Adipose tissue (tissue), 3 donors: Measurements from ENCODE around the gene KIAA1328. TPM values are rescaled to one million over a fixed set of nuclear protein-coding genes. Genes with fewer than 3 reads are reported as not detected.
"Not testable (repeated sequence)": the region's sequence is repeated elsewhere in the genome, so short reads cannot be mapped to it uniquely, and the experiment has no call there.

Experiments used
- H3K27ac ChIP-seq: one replicate; pipeline ENCODE4 v1.5.1; 2013; ENCODE audit warnings: low read depth, low read length
- WGBS, 3 donors: extraction: QIAGEN DNeasy Blood & Tissue Kit; methylation state at CpG; one replicate each; pipeline ENCODE4 v1.1.7; 2013; 5-methylcytosine and 5-hydroxymethylcytosine counted together
- polyA plus RNA-seq, 3 donors: library from polyadenylated mRNA; stranded (reverse); fragments of 200-250 nt; gene quantifications; one replicate each; pipeline ENCODE4 v1.2.3, GENCODE V29; 2013
- donor health status: healthy with polysubstance abuse.
- donor health status: Bipolar disorder and iron deficiency.
- donor health status: healthy.

KIAA1328 gene
- polyA plus RNA-seq = 1 to 10 TPM; 1.6 to 4.3 (median 2.9) TPM

DNA sequence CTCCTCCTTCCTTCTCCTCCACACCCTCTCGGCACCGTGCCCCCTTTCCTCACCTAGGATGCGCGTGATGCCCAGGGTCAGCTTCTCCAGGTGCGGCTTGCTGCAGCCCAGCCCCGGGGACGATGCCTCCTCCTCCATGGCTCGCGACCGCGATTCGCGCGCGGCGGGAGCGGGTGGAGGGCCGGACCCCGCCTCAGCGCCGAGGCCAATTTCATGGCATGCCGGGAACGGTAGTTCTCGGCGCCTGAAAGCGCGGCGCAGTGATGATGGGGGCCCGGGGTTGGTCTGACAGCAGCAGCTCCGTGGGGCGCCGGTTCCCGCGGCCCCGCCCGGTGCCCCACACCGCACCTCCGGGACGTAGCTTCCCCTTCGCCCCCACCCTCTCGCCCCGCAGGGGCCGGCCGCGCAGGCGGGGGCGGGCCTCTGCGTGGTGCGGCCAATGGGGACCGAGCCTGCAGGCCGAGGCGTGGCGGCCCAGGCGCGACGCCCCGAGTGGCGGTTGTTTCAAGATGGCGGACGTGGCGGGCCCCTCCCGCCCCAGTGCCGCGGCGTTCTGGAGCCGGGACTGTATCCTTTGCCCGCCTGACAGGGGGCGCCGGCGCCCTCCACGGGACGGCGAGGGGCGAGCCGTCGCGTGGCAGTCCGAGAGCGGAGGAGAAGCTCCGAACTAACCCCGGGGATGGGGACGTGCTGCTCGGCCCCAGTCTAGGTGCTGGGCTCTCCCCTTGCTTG is at the start of gene KIAA1328, which contains the start of gene TPGS2:
TSS of gene KIAA1328 (plus strand) at position 498 of the 732 bp plus-strand sequence. CDS start at position 510, 12 bp downstream.
TSS of gene TPGS2 (minus strand) at position 373 of the 732 bp plus-strand sequence. CDS start at position 138, 235 bp downstream.
- H3K27ac ChIP-seq = peak within 1 kb of the TSS; percentile 51
- 0% methylated on average over 60 to 83 of the region's 83 CpGs for WGBS, 3 donors

DNA sequence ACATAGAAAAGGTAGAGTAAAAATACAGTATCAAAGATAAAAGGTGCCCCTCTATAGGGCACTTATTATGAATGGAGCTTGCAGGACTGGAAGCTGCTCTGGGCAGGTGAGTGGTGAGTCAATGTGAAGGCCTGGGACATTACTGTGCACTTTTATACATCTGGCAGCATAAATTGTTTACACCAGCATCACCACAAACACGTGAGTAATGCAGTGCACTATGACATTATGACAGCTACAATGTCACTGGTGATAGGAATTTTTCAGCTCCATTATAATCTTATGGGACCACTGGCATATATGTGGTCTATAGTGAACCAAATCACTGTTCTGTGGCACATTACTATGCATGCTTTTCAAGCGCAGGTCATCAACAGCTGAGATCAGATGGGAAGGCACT is 48.2 kb upstream of the KIAA1328 start:
- no peak overlapping the region for H3K27ac ChIP-seq
- WGBS, 3 donors = 83 to 88% (median 84%) methylated on average over 2 of the region's 2 CpGs

DNA sequence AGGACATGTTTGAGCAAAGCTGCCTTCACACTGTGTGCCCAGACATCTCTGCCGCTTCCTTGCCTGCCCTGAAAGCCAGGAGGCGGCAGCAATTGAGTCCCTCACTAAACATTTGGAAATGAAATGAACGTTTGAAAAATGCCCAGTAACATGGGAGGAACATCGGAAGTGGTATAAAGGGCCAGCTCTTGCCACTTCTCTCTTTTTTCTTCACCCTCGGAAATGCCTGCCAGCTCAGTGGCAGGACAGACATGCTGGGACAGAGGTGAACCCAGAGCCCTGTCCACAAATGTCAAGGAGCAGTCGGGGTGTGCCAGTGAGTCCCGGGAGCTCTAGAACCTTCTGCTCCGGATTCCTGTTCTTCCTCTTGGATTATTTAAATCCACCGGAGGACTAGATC is 46.2 kb upstream of the KIAA1328 start:
- 78 to 84% (median 81%) methylated on average over 9 of the region's 9 CpGs for WGBS, 3 donors
- H3K27ac ChIP-seq = no peak overlapping the region

DNA sequence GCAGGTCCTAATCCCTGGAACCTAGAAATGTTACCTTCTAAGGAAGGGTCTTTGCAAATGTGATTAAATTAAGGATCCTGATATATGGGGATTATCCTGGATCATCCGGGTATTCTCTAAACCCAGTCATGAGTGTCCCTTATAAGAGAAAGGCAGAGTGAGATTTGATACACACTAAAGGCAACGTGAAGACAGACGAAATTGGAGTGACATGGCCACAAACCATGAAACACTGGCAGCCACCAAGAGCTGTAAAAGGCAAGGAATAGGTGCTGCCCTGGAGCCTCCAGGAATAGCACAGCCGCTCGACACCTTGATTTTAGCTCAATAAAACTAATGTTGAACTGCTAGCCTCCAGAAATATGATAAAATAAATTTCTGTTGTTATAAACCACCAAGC is 45.1 kb upstream of the KIAA1328 start:
- no peak overlapping the region for H3K27ac ChIP-seq
- WGBS, 3 donors = 97 to 99% (median 98%) methylated on average over 5 of the region's 5 CpGs

DNA sequence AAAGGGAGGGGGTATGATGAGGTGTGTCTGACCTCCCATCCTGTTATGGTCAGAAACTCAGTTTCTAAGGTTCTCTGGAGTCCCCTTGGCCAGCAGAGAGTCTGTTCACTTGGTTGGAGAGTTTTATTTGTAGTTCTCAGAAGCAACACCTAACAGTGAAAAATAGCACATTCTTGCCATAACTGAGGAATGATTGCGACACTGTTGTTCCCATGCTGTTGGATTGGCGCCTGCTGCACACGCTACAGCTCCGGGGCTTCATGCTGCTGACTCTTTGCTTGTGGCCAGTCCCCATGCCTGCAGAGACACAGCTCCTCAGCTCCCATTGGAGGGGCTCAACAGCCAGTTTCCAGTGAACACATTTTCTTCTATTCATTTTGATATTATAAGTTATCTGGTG is 42.2 kb upstream of the KIAA1328 start:
- H3K27ac ChIP-seq = no peak overlapping the region
- WGBS, 3 donors = 51 to 62% (median 58%) methylated on average over 4 of the region's 4 CpGs

DNA sequence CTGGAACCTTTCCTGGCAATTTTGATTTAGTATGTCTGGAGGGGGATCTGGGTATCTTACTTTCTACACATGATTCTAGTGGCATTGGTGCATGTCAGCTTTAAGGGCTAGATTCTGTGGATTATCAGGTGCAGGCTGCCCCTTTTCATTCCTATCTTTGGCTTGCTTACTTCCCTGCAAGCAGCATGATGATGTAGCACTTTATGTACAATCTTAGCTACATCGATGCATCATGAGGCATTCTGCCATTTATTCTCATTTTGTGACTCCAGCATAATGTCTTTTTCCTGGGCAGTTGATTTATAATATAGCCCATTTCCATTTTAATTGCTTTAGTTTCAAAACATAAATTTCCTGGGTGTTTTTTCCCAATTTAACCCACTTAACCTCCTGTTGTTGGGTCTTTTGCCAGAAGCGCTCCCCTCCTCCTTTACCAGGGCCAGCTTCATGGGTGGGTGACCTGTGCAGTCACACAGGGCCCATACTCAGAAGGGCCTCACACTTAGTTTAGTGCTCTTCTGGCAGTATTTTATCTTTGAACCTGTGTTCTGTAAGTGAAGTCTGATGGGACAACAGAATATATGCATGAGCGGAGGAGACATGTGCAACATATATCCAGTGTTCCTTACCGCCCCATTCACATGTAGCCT is 36.2 kb upstream of the KIAA1328 start:
- no peak overlapping the region for H3K27ac ChIP-seq
- 97 to 100% (median 99%) methylated on average over 4 of the region's 4 CpGs for WGBS, 3 donors

DNA sequence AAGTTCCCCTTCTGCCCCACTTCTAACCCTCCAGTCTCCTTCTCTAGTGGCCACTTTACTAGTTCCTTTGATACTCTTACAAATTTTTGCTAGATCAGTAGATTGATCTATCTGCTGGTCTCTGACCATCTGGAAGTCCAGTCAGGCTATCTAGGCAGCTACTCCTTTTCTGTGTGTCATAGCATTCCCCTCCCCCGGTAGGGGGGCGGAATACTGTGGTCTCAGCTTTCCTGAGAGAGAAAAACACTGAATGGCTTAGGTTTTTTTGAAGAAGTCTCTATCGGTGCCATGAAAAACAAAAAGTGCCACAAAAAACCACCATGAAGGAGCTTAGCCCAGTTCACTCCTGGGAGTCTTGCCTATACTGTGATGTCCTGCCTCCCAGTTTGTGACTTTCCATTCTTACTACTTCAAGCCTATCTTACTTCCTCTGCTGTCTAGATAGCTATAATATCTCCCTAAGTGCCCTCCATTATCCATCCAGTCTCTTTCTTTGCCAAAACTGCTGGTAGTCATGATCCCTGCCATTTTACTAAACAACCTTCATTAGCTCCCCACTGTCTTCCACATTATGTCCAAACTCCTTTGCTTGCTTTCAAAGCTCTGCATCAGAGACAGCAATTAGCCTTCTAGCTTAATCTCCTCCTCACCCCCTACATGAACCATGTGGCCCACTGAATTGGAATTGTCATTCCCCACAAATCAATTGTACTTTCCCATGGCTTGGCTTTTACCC is 30.0 kb upstream of the KIAA1328 start:
- no peak overlapping the region for H3K27ac ChIP-seq
- 89 to 92% (median 91%) methylated on average over 3 of the region's 3 CpGs for WGBS, 3 donors

DNA sequence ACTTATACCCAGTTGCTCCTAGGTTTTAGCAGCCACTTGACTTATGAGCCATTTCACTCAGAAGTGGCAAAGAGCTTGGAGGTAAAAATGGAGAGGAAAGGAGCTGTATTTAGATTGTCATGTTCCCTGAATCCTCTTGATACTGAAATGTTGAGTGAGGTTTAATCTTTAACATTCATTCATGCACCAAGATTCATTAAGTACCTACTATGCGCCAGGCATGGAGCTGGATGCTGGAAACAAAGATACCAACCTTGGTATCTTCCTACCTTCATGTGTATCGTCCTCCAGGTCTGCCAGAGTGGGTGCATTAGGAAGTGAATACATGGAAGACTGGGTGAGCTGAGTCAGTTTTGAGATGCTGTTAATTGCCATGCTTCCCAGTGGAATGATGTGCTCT is 23.8 kb upstream of the KIAA1328 start:
- 95% methylated on average over 2 of the region's 2 CpGs for WGBS, 3 donors
- no peak overlapping the region for H3K27ac ChIP-seq

DNA sequence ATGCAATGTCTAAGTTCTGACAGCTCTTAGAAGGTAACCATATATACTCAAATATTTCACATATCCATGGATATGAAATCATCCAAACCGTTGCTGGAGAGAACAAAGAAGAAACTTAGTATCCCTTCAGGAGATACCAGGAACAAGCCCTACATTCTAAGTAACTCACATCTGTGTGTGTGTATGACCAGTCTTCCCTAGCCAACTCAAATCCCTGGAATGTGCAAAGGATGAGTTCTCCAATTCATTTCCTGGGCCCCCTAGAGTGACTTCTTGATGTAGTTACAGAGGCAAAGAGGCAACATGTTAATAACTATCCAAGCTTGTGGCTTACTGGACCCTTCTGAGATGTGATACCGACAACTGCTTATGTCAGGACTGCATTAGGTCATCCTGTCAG is 20.2 kb upstream of the KIAA1328 start:
- 87 to 92% (median 91%) methylated on average over 2 of the region's 2 CpGs for WGBS, 3 donors

DNA sequence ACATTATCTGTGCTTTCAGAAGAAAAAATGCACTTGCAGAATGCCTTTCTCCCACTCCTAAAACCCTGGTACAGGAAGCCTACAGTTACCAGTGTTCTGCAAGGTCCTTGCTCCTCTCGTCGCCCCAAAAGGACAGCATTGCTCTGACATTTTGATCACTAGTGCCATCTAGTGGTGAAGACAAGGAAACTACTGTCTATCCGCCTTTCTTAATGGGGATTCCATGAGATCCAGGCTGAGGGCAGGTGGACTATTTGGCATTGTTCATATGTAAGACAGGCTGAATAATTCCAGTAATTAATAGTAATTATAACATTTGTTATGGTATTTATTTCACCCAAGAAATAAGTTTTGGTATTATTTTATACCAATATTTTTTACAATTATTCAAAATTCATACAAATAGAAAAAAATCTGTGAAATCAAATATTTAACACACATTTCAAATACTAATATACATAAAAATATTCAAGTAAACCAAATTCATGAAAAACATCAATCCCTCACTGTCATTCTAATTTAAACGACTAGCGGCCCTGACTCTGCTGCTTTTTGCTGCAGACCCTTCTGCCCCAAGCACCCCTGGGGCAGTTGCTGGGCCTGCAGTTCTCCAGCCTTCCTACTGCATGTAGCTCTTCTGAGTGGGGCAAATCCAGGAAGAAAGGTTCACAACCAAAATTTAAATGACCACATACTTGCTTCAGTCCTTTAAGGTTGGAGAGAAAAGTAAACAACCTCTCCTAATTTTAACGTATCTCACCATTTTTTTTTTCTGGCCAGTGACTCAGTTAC is 19.1 kb upstream of the KIAA1328 start:
- H3K27ac ChIP-seq = no peak overlapping the region
- 44 to 48% (median 46%) methylated on average over 6 of the region's 6 CpGs for WGBS, 3 donors

More for the DNA sequence above, 20.2 kb upstream of the KIAA1328 start:
- no peak overlapping the region for H3K27ac ChIP-seq

DNA sequence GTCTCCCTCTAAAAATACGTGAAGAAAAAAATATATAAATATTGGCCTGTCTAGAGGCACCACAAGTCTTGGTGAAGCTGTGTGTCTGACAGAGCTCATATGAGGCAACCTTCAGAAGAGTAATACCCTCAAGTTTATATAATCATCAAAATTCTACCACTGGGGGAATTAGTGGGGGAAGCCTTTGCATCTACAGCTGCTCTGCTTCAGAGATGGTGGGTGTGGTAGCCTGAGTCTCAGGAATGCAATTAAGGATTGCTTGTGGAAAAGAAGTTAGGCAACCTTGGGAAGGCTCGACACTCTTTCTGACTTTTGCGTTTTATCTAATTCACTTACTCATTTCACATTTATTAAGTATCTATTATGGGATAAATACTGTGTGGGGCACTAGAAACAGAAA is 17.5 kb upstream of the KIAA1328 start:
- no peak overlapping the region for H3K27ac ChIP-seq
- WGBS, 3 donors = 59 to 78% (median 62%) methylated on average over 3 of the region's 3 CpGs

DNA sequence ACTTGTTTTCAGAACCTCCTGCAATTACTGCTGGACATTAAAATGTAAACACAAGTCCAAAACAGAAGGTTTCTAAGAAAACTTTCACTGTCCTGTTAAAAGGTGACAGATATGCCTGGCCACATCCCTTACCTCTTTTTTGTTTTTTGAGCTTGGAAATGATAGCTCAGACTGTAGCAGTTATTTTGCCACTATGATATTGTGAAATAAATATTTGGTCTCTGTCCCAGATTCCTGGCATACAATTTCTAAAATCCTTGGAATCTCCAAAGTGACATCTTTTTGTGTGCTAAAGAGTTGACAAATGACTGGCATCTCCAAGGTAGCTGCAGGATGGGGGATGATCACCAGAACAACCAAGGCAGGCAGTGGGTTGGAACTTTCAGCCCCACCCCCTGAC is 17.0 kb upstream of the KIAA1328 start:
- no peak overlapping the region for H3K27ac ChIP-seq

DNA sequence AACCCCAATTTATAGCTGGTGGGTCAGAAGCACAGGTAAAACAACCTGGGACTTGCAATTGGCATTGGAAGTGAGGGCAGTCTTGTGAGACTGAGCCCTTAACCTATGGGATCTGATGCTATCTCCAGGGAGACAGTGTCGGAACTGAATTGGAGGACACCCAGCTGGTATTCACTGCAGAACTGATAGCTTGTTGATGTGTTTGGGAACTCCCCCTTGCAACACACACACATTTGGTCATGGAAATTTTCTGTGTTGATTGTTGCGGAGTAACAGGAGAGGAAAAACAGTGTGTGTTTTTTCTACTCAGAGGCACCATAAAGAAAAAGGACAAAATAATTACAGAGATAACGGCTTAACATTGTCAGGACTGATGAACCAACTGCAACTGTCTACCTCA is 16.2 kb upstream of the KIAA1328 start:
- WGBS, 3 donors = 72 to 79% (median 73%) methylated on average over 3 of the region's 3 CpGs

DNA sequence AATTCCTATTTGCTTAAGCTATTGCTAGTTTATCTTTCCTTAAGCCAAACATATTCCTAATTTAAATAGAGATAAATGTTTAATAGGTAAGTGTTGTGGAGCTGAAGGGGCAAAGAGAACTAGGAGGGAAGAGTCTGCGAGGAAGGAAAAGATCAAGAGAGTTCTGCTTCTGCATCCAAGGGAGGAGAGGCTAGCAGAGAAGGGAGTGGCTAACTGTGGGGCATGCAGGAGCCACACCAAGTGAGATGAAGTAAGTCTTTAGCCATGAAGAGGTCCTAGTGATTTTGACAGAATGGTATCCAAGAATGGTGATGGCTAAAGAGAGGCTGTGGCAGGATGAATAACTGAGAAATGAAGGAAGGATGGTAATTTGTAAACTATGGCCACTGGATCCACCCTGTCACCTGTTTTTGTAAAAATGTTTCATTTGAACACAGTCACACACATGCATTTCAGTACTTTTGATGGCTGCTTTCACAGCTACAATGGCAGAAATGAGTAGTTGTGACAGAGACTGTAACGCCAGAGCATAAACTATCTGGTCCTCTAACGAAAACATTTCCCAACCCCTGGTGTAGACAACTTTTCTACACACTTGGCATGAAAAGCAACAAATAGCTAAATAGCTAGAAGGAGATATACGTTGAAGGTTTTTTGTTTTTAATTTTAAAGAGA is 15.7 kb upstream of the KIAA1328 start:
- WGBS, 3 donors = 78 to 87% (median 81%) methylated on average over 4 of the region's 4 CpGs
- no peak overlapping the region for H3K27ac ChIP-seq

More for the DNA sequence above, 16.2 kb upstream of the KIAA1328 start:
- no peak overlapping the region for H3K27ac ChIP-seq

DNA sequence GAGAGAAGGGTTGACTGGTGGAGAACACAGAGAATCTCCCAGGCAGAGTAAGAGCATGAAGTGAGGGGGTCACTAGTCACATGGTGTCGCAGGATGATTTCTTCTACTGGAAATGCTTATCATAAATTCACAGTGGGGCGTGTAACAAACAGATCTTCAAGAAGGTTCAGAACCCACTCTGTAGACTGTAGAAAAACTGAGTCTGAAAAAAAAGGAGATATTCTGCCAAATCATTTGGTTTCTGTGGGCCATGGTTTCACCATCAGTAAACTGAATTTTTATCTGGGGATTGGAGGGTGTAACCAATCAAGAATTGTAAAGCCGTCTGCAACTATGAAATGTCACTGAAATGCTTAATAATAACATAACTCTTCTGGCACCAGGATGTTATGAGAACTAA is 15.1 kb upstream of the KIAA1328 start:
- H3K27ac ChIP-seq = no peak overlapping the region
- 82 to 86% (median 86%) methylated on average over 3 of the region's 3 CpGs for whole genome bisulfite sequencing, 3 donors

DNA sequence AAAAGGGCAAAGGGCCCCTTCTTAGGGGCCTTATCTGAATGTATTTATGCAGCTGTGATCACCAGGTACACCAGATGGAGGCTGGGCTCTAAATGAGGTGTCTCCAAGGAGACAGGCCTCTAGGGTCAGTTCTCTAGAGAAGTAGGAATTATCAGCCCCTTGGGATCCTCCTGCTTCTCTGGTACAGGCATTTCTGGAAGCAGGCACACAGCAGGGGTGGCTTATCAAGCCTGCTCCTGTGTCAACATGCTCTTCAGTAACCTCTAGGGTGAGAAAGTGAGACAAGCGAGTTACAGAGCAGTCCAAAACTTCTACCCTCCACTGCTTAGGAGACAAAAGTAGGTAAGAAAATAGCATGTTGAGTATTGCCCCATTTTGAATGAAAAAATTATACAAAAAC is 13.9 kb upstream of the KIAA1328 start:
- H3K27ac ChIP-seq = no peak overlapping the region
- 19 to 91% (median 46%) methylated on average over 1 of the region's 1 CpG for WGBS, 3 donors

DNA sequence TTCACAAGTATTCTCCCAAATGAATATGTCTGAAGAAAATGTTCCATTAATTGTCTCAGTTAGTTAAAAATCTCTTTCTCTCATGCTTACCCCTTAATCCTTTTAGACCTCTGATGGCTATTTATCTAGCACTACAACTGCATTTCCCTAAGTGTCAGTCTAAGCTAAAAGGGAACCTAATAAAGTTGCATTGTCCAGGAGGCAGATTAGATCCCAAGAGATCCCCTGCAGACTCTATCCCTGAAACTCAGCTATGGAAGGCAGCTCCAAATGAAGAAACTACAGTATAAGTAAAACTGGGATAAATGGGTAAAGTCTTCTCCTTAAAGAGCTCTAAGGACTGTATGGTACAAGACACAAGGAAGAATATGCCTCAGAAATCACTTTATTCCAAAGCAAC is 12.8 kb upstream of the KIAA1328 start:
- H3K27ac ChIP-seq = not testable (repeated sequence)

DNA sequence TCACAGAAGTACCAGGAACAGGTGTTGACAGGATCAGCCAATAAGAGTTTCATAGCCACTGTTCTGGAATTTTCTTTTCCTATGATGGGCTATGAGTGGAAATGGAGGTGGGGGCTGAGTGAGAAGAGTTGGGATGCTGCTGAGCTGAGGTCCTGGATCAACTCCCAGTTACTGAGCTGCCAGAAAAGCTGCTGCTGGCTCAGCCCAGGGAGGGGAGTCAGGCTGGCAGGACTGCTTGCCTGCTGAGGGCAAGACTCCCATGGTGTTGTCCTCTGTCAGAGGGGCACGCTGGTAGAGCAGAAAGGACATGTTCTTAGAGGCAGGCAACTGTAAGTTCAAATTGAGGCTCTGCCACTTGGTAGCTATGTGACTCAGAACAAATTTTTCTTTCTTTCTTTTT is 11.9 kb upstream of the KIAA1328 start:
- 94 to 100% (median 97%) methylated on average over 1 of the region's 1 CpG for WGBS, 3 donors
- H3K27ac ChIP-seq = no peak overlapping the region
